ENCODE results near the gene PLXNA4.

DNA sequence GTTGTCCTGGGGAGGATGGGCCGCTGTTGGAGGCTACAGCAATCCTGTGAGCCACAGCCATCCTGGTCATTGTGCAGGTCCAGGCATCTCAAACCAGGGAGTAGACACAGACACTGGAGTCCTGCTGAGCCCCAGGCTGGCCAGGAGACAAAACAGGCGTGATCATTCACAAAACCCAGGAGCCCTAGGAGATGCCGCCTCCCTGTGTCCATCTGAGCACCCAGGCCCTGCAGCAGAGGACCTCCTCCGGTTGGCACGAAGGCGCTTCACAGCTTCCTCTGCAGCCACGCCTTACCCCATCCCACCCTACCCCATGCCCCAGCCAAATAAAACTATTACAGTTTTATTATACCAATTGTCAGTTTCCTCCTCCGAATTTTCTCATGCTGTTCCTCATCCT is 183.6 kb downstream of the PLXNA4 start:
- TF ChIP-seq, protein P1, sequence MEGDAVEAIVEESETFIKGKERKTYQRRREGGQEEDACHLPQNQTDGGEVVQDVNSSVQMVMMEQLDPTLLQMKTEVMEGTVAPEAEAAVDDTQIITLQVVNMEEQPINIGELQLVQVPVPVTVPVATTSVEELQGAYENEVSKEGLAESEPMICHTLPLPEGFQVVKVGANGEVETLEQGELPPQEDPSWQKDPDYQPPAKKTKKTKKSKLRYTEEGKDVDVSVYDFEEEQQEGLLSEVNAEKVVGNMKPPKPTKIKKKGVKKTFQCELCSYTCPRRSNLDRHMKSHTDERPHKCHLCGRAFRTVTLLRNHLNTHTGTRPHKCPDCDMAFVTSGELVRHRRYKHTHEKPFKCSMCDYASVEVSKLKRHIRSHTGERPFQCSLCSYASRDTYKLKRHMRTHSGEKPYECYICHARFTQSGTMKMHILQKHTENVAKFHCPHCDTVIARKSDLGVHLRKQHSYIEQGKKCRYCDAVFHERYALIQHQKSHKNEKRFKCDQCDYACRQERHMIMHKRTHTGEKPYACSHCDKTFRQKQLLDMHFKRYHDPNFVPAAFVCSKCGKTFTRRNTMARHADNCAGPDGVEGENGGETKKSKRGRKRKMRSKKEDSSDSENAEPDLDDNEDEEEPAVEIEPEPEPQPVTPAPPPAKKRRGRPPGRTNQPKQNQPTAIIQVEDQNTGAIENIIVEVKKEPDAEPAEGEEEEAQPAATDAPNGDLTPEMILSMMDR (IDR thresholded peaks at IDR 0.05; ENCODE audit: low read depth, low read length, poor library complexity, severe bottlenecking) = no peak
- no peak for TF ChIP-seq EZH2phosphoT487 (IDR thresholded peaks at IDR 0.05; ENCODE audit: borderline replicate concordance, low read length)

Measured in DOHH2 (cell line).